ENCODE measurements around the gene NRSN2. TPM values are rescaled to one million over a fixed set of nuclear protein-coding genes. Genes with fewer than 3 reads are reported as not detected.

The NRSN2 gene
- 13.6 and 22.8 TPM in 2 replicates for total RNA-seq

DNA sequence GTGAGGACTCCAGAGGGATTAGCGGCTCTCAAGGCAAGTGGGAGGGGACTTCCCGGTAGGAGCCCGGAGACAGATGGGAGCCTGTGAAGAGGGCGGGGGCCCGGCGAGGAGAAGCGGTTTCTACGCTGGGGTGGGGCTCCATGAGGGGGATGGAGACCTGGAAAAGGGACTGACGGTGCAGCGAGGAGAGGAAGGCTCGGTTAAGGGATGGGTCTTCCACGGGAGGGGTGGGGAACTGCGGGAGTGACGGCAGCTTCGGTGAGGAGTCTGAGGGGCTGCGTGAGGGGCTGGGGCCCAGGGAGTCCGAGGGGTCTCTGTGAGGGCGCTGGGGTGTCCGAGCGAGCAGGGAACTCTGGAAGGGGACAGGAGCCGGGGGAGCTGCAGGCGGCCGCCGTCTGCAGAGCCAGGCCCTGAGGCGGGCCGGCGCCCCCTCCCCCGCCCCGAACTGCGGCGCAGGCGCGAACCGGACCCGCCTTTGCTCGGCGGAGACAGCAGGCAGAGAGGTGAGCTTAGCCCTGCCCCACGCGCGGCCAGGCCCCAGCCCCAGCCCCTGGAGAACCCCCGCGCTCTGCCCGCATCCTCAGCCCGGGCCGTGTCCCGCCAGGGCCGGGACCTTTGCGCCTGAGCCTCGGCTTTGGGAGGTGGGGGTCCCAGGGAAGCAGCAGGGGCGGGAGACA, at the start of gene NRSN2:
Gene NRSN2 (plus strand): TSS at position 472 of the 677 bp plus-strand sequence. CDS start 2,533 bp downstream, outside the sequence.

GRCh38 chr20:325045-325888, 21.6 kb upstream of the NRSN2 start, which contains the start of gene SOX12:
SOX12 (plus strand) TSS chr20:325552; CDS start chr20:325925, 373 bp downstream.

Other genes starting within 250 kb of the NRSN2 start
- not detected in 2 replicates for gene DEFB126, start 204.5 kb upstream of the NRSN2 start, total RNA-seq
- not detected in 2 replicates for gene DEFB127, start 189.7 kb upstream of the NRSN2 start, total RNA-seq
- gene DEFB128, start 157.4 kb upstream of the NRSN2 start, total RNA-seq: not detected in 2 replicates
- gene DEFB129, start 119.9 kb upstream of the NRSN2 start, total RNA-seq: not detected in 2 replicates
- gene DEFB132, start 89.4 kb upstream of the NRSN2 start, total RNA-seq: not detected in 2 replicates
- 3.6 and 4.2 TPM in 2 replicates for gene C20orf96, start 56.4 kb upstream of the NRSN2 start, total RNA-seq
- gene ZCCHC3, start 49.5 kb upstream of the NRSN2 start, total RNA-seq: 13.4 and 14.6 TPM in 2 replicates
- gene SOX12, start 21.6 kb upstream of the NRSN2 start, total RNA-seq: 3.6 and 5.1 TPM in 2 replicates
- gene TRIB3, start 33.6 kb downstream of the NRSN2 start, total RNA-seq: 30.4 and 36.3 TPM in 2 replicates
- 57.3 and 88.6 TPM in 2 replicates for gene RBCK1, start 61.2 kb downstream of the NRSN2 start, total RNA-seq
- gene TBC1D20, start 115.4 kb downstream of the NRSN2 start, total RNA-seq: 14.2 and 36.6 TPM in 2 replicates
- 61.2 and 154 TPM in 2 replicates for gene CSNK2A1, start 196.7 kb downstream of the NRSN2 start, total RNA-seq